GM12872 (cell line): Measurements from ENCODE around the gene MBD3L5.

ENCODE experiments used
- CTCF ChIP-seq: IDR thresholded peaks from 3 replicates; pipeline ENCODE4 v1.5.1; 2011; ENCODE audit warnings: low read depth, mild to moderate bottlenecking, low read length, moderate library complexity; ENCODE audit not compliant: insufficient read depth

MBD3L5 gene

GRCh38 chr19:6999933-7000332 lies 30.4 kb upstream of the MBD3L5 start:
- no peak for TF ChIP-seq CTCF

GRCh38 chr19:7000333-7000732 lies 30.0 kb upstream of the MBD3L5 start:
- no peak for TF ChIP-seq CTCF

GRCh38 chr19:7000816-7001215 lies 29.6 kb upstream of the MBD3L5 start:
- no peak for TF ChIP-seq CTCF

- peak; percentile 60; the same call in 2 of the 3 replicates for TF ChIP-seq CTCF
Measured at GRCh38 chr19:7004313-7004931, 26.0 kb upstream of the MBD3L5 start.

- no peak for TF ChIP-seq CTCF
Measured at GRCh38 chr19:7006135-7006704, 24.2 kb upstream of the MBD3L5 start.

GRCh38 chr19:7007859-7008258 lies 22.5 kb upstream of the MBD3L5 start:
- no peak for TF ChIP-seq CTCF

- no peak for TF ChIP-seq CTCF
Measured at GRCh38 chr19:7010722-7011593, 19.4 kb upstream of the MBD3L5 start.
